CD4-positive, alpha-beta T cell treated with Interleukin-2 at 100 ng/mL for 4 hours (primary cell): ENCODE data around the gene BCAS1.
"Not testable (repeated sequence)": the region's sequence is repeated elsewhere in the genome, so short reads cannot be mapped to it uniquely, and the experiment has no call there.

ENCODE experiments used
- DNase-seq: peaks from one replicate; pipeline ENCODE4 v3.0.0-alpha.2; 2020; ENCODE audit warnings: low spot score

Gene BCAS1

DNA sequence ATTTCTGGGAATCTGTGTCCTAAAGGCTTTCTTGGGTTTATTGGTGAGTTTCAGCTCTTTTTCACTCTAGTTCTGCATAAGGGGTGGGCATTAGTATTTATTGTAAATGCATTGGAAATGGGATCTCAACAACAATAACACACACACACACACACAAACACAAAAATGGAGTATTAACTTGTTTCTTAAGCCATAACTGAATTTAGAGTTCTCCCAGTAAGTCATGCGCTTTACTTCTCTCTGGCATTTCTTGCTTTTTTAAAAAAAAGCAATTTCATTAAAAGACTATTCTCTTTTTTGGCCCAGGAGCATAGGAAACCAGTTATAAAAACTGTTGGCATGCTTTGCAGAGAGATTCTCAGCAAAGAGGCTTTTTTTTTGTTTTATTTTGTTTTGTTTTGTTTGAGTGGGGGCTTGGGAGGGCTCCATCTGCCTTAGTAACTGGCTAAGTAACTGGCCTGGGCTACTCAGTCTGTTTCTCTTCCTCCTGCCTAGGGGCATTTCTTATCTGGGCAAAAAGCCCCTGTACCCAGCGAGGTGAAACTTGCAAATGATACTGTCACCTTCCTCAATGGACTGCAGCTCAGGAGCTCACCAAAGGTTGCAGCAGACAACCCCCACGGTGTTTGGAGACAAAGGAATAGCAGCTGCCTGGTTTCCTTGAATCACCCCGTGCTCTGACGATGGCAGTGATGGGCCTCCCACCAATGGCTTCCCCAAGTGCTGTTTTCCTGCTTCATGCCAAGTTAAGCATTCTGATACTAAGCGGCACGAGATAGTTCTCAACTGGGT, 128.5 kb downstream of the BCAS1 start:
- no peak for DNase-seq

DNA sequence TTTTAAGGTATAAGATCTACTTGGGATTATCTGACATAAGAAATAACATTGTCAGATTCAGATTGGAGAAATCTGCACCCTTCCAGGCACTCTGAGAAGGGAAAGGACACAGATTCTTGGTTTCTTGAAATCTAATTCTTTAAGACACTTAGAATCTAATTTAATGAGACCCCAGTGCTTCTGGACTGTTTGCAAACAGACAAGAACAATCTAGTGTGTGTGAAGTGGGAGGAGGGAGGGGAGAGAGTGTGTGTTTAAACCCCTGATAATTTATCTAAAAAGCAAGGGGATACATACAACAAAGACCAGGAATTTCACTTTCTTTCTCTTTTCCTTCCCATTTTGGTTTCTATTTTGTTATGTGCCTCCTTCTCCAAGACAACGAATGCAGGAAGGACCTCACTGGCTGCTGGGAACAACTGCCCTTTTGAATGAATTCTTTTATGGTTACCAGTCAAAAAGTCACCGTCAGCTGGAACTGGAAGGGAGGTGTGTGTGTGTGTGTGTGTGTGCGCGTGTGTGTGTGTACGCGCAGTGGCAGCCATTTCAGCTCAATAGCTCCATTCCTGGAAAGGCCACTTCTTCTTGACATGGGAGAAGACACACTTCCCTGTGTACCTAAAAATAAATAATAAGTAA, 129.4 kb downstream of the BCAS1 start:
- DNase-seq: no peak

DNA sequence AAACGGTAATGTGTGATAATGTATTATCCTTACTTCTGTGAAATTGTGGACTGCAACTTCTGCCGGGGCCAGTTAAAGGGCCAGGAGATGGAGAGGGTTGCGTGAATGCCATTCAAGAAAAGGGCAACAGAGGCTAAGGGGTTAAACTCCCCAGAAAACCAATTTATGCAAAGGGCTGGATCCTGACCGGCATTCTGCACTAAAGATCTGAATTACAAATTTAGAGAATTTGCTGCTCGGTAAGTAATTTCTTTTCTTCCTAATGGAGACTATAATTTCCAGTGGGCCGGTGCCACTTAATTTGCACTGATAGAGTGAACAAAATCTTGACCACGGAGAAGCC, 130.1 kb downstream of the BCAS1 start:
- DNase-seq: no peak

DNA sequence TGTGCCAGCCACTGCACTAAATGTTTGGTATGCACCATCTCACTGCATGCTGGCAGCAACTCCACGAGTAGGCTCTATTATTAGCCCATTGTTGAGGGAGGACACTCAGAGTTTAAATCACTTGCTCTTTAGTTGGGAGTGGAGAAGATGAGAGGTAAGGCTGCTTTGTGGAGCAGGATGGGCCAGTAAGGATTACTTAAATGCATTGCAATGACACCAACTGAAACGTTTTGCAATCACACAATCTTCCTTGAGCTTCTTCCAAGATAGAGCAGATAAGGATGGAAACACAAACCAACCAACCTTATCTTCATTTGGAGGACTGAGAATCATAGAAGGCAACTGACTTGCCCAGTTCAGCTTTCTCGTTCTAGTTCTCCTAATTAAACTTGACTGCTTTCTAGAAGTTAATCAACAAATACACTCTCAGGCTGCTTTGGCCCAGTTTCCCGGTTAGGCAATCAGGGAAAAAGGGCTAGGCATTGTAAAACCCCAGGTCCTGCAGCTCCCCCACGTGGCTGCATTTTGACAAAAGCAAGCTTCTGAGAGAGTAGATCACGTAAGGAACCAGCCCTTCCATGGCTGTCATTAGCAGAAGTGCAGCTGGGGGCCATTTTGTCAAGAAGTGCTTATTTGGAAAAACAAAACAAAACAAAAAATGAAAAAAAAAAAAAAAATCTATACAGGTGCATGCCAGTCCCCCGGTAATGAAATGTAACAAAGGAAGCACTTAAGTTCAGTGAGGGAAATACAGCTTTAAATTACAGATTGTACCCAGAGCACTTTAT, 130.6 kb downstream of the BCAS1 start:
- DNase-seq: peak; percentile 70

DNA sequence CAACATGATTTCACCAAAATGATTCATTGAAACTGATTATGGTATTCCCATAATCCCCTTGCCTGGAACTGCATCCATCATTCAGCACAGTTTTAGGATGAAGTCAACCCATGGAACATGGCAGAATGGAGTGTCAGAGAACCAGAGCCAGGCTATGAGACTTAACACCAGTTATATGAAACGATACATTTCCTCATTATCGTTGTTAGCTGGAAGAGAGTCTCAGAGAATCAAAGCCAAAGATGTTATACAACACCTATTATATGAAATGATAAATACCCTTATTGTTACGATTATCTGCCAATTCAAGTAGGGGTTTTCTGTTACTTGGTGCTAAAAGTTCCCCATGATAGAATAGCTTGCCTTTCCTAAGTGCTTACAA, 131.2 kb downstream of the BCAS1 start:
- no peak for DNase-seq

DNA sequence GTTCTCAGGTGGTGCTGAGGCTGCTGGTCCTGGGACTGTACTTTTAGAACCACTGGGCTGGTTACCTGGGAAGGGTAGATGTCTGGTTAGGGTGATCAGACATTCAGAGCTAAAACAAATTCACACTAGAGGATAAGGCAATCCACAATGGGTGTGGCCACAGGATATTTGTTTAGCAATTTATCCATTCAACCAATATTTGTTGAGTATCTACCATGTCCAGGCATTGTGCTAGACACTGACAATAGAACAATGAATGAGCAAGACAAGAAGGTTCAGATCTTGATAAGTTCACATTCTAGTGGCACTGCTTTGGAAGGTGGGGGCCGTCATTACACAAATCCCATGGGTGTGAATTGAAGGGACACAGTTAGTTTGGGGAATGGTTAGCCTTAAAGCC, 131.7 kb downstream of the BCAS1 start:
- DNase-seq: no peak

DNA sequence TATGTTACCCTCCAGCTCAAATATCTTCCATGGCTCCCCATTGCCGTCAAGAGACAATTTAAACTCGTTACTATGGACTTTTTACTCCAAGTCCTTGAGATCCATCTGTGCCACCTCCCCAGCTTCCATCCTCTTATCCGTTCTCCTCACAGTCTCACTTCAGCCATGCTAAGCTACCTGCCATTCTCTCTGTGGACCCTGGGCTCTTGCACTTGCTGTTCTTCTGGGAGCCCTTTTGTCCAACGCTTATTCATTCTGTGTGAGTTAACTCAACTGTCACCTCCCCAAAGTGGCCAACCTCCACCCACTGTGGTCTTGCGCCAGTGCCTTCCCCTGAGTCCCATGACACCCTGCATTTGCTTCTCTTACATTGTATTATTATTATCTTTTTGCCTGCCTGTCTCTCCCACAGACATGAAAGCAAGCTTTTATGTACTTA, 132.4 kb downstream of the BCAS1 start:
- DNase-seq: no peak

DNA sequence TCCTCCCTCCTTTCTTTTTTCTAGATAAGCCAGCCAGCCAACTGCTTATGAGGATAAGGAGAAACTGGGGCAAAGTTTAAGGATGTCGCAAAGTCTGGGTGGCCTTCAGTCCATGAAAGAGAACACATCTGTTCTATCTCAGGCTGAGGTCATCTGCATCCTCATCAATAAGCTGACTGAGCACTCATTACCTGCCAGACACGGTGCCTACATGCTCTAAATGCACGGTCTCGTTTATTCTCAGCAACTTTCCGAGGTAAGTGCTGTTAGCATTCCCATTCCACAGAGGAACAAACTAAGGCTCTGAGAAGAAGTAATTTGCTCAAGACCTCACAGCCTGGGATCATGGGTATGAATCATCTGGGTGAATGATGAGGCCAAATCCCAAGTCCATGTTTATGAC, 133.1 kb downstream of the BCAS1 start:
- DNase-seq: no peak

DNA sequence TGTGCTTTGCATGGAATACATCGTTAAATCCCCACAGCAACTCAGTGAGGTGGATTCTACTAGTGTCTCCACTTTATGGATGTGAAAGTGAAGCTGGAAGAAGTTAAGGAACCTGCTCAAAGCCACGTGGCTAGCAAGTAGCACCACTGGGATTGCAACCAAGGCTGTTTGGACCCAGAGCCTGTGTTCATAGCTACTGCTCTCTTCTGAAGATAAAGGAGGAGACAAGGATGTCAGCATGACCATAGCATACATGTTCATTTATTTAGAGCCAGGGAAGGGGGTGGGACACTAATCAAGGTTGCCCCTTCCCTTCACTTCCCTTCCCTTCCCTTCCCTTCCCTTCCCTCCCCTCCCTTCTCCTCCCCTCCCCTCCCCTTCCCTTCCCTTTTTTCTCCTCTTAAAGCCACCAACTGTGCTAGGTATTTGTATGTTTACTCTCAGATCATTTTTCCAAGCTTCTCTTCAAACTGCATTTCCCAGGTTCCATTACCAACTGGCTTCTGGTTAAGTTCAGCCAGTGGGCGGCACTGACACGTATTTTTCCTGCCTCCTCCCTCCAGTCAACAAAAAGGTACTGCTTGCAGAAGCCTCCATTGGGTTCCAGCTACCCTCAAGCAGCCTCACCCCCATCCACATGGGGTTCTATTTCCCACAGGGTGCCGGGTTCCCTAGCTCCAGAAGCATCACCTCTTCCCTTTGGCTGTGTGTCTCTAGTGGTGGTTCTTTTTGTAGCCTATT, 134.9 kb downstream of the BCAS1 start:
- DNase-seq: no peak

DNA sequence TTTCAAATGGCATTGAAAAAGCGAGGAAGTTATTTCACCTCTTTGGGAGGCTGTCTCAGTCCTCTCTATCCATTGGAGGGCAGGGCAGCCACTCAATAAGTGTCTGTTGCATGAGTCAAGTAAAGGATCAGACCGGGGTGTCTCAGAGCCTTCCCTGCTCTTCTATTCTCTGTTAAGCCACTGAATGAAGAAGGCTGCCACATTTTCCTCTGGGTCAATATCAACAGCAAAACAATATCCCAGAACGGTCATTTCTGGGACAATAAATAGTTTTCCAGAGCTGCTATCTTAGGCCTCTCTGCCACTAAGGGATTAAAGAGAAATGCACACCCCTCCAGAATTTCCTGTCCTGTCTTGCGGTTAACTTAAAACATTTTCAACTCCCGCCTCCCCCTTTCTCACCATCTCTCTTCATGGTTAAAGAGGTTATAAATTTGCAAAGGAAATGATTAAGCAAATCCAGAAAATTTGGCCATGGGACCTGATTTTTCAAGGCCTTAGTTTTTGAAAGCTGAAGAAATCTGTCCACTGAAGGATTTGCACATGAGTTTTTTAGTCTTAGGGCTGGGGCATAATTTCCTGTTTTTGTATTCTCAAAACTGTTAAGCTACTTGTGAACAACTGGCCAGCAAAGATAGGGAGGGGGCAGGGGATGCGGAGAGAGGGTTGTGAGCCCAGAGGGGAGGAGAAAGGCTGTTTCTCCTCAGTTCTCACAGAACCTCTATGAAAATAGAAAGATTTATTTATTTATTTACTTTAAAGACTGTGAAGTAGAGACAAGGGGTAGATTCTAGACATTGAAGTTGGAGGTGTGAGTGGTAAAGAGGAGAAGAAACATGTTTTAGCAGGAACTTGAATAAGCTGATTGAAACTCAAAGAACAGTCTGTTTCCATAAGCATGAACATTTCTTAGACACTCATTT, 135.7 kb downstream of the BCAS1 start:
- peak; percentile 36 for DNase-seq

DNA sequence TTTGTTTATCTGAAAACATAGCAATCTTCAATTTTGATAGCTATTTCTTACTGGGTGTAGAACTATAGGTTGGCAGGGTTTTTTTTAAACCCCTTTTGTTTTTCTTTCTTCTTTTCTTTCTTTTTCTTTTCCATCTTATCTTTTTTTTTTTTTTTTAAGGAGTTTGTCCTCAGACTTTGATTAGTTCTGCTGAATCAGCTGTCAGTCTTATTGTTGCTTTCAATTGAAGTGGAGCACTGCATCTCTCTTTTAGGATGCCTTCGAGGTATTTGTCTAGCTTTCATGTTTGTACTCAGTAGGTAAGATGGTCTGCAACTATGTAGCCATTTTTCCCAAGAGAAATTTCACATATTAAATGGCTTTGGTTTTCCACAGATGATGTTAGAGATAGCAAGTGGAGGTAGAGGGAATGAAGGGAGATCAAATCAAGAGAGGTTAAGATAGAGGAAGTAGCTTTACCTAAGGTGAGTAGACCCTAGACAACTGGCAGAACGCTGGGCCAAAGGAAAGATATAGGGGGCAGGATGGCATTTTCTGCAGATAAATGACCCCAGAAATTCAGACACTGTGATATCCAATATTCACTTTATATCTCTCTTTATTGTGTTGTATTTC, 137.1 kb downstream of the BCAS1 start:
- no peak for DNase-seq

DNA sequence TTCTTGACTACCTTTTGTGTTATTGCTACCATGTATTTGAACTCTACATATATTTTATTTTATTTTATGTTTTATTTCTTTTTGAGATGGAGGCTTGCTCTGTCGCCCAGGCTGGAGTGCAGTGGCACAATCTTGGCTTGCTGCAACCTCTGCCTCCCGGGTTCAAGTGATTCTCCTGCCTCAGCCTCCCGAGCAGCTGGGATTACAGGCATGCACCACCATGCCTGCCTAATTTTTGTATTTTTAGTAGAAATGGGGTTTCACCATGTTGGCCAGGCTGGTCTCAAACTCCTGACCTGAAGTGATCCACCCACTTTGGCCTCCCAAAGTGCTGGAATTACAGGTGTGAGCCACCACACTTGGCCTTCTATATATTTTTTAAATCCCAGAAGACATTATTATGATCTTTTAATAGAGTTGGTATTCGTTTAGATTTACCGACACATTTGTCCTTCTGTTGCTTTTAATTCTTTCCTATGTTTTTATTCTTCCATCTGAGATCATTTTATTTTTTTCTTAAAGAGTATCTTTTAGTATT, 137.7 kb downstream of the BCAS1 start:
- not testable (repeated sequence) for DNase-seq

DNA sequence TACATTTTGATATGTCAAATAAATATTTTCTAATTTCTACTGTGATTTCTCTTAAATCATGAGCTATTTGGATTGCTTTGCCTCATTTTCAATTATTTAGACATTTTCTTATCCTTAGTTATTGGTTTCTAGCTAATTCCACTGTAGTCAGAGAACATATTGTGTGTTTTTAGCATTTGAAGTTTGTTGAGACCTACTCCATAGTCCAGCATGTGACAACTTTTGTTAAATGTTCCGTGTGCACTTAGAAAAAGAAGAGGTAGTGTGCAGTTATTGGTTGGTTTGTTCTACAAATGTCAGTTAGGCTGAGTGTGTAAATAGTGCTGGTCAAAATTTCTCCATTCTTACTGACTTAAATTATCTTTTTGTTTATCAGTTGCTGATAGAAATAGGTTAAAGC, 138.8 kb downstream of the BCAS1 start:
- DNase-seq: no peak

DNA sequence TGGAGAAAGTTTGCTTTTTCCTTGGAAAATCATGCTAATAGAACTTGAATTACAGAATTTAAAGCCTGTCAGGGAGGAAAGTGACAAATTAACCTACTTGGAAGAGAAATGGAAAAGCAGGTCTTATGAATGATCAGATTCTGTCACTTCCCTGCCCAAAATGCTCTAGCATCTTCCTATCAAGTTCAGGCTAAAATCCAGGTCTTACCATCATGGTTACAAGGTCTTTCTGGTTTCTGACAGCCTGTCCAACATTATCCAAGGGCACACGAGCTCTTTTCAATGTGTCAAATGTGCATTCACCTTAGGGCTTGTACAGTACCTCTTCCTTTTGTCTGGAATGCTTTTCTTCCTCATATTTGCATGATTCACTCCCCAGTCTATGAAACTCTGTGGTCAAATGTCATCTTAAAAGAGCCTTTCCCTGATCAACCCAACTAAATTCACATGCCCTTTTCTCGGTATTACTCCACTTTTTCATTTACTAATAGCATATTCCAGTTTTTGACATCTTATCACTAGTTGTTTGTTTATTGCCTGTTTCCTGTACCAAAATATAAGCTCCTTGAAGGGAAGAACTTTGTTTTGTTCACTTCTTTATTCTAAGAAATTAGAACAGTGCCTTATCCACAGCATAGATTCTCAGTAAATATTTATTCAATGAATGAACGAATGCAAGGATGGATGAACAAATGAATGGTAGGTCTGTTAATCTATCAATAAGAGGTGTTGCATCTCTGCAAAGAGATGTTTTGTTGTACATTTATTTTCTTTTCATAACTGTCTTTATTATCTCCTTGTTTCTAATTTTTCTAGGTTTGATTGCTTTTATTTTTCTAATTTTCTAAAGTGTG, 139.5 kb downstream of the BCAS1 start:
- DNase-seq: no peak

DNA sequence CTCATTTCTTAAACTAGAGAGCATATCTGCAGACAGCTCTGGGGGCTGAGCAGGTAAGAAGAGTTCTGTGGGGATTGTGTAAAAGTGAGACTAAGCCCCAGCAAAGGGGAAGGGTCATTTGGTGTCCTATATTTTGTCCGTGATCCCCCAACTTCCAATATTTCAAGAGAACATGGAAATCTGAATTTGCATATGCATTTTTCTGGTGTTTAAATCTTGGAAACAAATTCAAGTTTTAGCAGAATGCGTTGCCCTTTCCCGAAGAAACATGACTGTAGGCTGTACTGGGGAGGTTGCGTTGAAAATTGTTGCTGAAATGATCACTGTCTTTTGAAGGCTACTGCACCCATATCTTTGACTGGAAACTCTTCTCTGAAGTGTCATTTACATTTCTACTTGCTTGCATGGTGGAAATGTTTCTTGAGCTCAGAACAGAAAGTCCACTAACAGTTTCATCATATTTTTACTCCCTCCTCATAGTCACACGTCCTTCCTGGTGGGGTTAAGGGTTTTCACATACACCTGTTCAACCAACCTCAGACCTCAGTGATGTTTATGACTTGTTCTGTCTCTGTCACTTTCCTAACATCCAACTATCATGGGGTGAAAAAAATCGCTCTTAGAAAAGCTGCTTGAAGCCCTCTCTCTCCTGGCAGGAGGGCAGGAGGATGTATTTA, 140.3 kb downstream of the BCAS1 start:
- DNase-seq: no peak

DNA sequence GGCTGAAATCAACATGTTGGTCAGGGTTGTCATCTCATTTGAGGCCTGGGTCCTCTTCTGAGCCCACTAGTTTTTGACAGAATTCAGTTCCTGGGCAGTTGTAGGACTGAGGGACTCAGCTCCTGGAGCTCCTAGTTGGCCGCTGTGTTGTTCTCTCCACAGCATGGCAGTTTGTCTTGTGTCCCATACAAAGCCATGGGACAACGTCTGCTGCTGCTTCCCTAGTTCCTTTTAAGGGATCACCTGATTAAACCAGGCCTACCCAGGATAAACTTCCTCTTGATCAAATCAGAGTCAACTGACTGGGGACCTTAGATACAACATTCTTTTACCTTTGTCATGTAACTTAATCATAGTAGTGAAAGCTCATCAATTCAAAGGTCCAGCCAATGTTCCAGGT, 141.0 kb downstream of the BCAS1 start:
- no peak for DNase-seq

DNA sequence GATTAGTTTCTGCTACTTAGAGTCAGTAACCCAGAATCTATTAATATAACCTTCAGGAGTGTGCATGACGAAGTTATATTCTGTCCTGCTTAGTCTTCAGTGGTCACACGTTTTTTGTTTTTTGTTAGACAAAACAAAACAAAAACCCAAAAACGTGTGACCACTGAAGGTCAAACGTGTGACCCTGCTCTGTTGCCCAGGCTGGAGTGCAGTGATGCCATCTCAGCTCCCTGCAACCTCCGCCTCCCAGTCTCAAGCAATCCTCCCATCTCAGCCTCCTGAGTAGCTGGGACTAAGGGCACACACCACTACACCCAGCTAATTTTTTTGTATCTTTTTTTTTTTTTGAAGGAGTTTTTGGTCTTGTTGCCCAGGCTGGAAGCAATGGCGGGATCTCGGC, 142.4 kb downstream of the BCAS1 start:
- no peak for DNase-seq

DNA sequence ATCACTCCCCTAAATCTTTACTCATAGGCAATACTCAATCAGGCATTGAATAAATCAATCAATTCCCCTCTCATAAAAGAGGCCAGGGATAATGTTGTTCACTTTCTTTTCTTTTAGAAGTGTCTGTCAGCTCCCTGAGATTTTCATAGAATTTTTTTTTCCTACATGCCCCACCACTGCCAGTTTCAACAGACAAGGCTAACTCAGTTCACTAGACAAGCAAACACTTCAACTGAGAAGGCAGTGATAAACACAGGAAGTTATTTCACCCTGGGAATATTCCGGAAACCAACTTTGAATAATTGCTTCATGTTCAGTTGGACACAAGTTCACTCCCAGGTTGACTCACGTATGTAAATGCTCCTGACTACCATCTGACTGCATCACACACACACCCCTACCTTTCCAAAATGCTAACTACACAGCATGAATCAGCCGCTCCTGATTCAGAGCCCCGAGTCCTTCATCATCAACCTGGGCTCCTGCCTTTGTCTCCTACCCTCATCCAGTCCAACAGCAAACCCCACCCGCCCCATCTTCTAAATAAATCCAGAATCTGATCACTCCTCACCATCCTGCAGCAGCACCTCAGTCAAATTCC, 143.9 kb downstream of the BCAS1 start:
- DNase-seq: peak; percentile 38
